HEK293 (cell line): ENCODE data around the gene CCDC73.

Experiments
- EGR2 ChIP-seq: fragments of 450-650 bp; formaldehyde crosslinking; IDR thresholded peaks from 2 replicates; pipeline ENCODE4 v1.5.1; 2016; ENCODE audit warnings: low read depth, missing biosample characterization, missing genetic modification characterization
- ZBTB1 ChIP-seq: fragments of 450-650 bp; formaldehyde crosslinking; IDR thresholded peaks from 2 replicates; pipeline ENCODE4 v1.5.1; 2016; ENCODE audit warnings: missing biosample characterization, missing genetic modification characterization
- ZBTB21 ChIP-seq: fragments of 450-650 bp; formaldehyde crosslinking; IDR thresholded peaks from 2 replicates; pipeline ENCODE4 v1.5.1; 2017; ENCODE audit warnings: missing biosample characterization, missing genetic modification characterization
- ZNF214 ChIP-seq: fragments of 450-650 bp; formaldehyde crosslinking; IDR thresholded peaks from 2 replicates; pipeline ENCODE4 v1.5.1; 2017; ENCODE audit warnings: missing biosample characterization, mild to moderate bottlenecking, missing genetic modification characterization, borderline replicate concordance
- TF ChIP-seq, protein P1 (sequence below): fragments of 450-650 bp; formaldehyde crosslinking; IDR thresholded peaks from 2 replicates; pipeline ENCODE4 v1.5.1; 2016; ENCODE audit warnings: missing biosample characterization, missing genetic modification characterization

DNA sequence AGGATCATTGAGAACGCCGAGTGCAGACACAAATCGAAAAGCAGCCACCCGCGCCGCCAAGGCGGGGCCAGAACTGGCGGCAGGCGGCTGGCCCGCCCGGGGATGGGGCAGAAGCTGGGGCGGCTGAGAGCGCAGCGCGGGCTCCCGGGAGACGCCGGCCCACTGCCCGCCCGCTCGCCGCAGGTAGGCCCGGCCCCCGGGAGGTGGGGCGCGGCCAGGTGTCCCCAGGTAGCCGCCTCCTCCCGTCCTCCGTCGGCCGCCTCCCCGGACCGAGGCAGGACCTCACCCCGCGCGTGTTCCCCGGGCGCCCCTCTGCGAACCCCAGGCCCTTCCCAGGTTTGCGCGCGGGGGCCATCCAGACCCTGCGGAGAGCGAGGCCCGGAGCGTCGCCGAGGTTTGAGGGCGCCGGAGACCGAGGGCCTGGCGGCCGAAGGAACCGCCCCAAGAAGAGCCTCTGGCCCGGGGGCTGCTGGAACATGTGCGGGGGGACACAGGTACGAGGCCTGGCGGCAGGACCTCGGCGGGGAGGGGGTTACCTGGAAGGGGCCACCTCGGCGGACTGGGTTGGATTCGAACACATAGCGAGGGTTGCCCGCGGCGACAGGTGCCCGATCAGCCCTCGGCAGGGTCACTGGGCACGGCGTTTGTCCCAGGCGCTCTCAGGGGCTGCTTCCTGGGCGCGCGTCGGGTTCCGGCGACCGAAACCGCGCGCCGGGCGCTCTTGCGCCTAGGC lies 35.4 kb upstream of the CCDC73 start, which contains the start of gene PRRG4:
- TF ChIP-seq, protein P1, sequence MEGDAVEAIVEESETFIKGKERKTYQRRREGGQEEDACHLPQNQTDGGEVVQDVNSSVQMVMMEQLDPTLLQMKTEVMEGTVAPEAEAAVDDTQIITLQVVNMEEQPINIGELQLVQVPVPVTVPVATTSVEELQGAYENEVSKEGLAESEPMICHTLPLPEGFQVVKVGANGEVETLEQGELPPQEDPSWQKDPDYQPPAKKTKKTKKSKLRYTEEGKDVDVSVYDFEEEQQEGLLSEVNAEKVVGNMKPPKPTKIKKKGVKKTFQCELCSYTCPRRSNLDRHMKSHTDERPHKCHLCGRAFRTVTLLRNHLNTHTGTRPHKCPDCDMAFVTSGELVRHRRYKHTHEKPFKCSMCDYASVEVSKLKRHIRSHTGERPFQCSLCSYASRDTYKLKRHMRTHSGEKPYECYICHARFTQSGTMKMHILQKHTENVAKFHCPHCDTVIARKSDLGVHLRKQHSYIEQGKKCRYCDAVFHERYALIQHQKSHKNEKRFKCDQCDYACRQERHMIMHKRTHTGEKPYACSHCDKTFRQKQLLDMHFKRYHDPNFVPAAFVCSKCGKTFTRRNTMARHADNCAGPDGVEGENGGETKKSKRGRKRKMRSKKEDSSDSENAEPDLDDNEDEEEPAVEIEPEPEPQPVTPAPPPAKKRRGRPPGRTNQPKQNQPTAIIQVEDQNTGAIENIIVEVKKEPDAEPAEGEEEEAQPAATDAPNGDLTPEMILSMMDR (tag by site-specific recombination), result no peak
- TF ChIP-seq ZBTB1 (tag by site-specific recombination), result no peak
- no peak for TF ChIP-seq EGR2 (tag by site-specific recombination)
- no peak for TF ChIP-seq ZNF214
- no peak for TF ChIP-seq ZBTB21 (tag by site-specific recombination)
